GM21786 (cell line): Measurements from ENCODE around the gene BCAP29.
"Not testable (repeated sequence)": the region's sequence is repeated elsewhere in the genome, so short reads cannot be mapped to it uniquely, and the experiment has no call there.

ENCODE experiments used
- ATAC-seq: cut with Tn5 transposase; IDR thresholded peaks from one replicate; pipeline ENCODE4 v1.9.1; 2021; ENCODE audit not compliant: unreplicated experiment

The BCAP29 gene

GRCh38 chr7:107579885-107580715, at the start of gene BCAP29:
BCAP29 (plus strand) TSS chr7:107580246; CDS start chr7:107580773, 527 bp downstream.
- ATAC-seq: peak; percentile 89

- ATAC-seq: no peak
Measured at GRCh38 chr7:107530751-107531150, 49.3 kb upstream of the BCAP29 start.

- ATAC-seq: no peak
Measured at GRCh38 chr7:107534139-107534538, 45.9 kb upstream of the BCAP29 start.

GRCh38 chr7:107537228-107537627, 42.8 kb upstream of the BCAP29 start:
- not testable (repeated sequence) for ATAC-seq

GRCh38 chr7:107538001-107538400, 42.0 kb upstream of the BCAP29 start:
- ATAC-seq: no peak

GRCh38 chr7:107543338-107543993, 36.6 kb upstream of the BCAP29 start:
- no peak for ATAC-seq

GRCh38 chr7:107544848-107545591, 35.0 kb upstream of the BCAP29 start:
- ATAC-seq: no peak

GRCh38 chr7:107551936-107552335, 28.1 kb upstream of the BCAP29 start:
- ATAC-seq: no peak

- no peak for ATAC-seq
Measured at GRCh38 chr7:107555893-107556292, 24.2 kb upstream of the BCAP29 start.

GRCh38 chr7:107559864-107560263, 20.2 kb upstream of the BCAP29 start:
- no peak for ATAC-seq

GRCh38 chr7:107560898-107561516, 19.0 kb upstream of the BCAP29 start:
- no peak for ATAC-seq

GRCh38 chr7:107563081-107563774, 16.8 kb upstream of the BCAP29 start:
- peak; percentile 60 for ATAC-seq

- peak; percentile 97 for ATAC-seq
Measured at GRCh38 chr7:107563775-107564552, 16.1 kb upstream of the BCAP29 start, which contains the start of the genes COG5 and DUS4L. COG5 (minus strand) TSS chr7:107563920; CDS start chr7:107563896, 24 bp downstream. DUS4L (plus strand) TSS chr7:107563971; CDS start chr7:107567071, 3,100 bp downstream.

GRCh38 chr7:107564553-107565298, 15.3 kb upstream of the BCAP29 start:
- no peak for ATAC-seq

GRCh38 chr7:107570298-107570697, 9.7 kb upstream of the BCAP29 start:
- no peak for ATAC-seq

GRCh38 chr7:107573537-107573936, 6.5 kb upstream of the BCAP29 start:
- no peak for ATAC-seq

- no peak for ATAC-seq
Measured at GRCh38 chr7:107579554-107579884, 527 bp upstream of the BCAP29 start.

GRCh38 chr7:107580716-107581383, 804 bp downstream of the BCAP29 start:
- no peak for ATAC-seq
